ENCODE results near the gene MRPL10. TPM values are rescaled to one million over a fixed set of nuclear protein-coding genes. Genes with fewer than 3 reads are reported as not detected.

The MRPL10 gene
- total and polyA plus RNA-seq, 10 of the 15 experiments (the other 5 are each of a cell fraction or from before 2014, with no cell fraction given), result 18.9 to 61.9 (median 47.3) TPM

DNA sequence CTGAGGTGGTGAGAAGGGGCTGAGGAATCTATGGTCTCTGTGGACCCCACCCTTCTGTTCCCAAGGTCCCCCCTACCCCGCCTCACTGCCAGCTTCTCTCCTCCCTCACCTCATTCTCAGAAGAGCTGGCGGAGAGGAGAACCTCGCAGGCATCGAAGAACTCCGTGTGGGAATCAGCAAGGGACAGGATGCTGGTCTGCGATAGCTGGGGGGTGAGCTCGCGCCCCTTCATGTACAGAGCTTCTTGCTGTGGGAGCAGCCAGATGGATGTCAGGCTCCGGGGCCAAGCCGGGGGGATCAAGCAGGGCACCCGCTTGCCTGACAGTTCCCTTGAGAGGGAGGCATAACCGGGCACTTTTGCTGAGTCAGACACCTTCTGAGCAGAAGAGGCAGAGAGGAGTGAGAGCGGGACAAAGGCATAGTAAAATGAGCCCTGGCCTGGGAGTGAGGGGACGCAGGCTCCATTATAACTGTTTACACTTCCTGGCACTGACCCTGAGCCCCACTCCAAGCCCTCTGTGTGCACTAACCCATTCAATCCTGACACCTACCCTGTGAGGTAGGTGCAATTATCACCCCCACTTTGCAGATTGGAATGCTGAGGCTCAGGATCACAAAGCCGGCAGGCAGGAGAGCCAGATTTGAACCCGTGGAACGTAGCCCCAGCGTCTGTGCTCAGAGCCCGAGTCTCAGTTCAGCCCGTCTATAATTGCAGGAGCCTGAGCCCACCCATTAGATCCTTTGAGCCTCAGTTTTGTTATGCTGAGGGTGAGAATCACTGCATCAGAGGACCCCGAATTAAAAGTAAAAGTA is 16.0 kb downstream of the MRPL10 start:
- DNase-seq (ENCODE audit: low read depth, low spot score), result no peak
- POLR2A ChIA-PET, result no interaction called here
- TF ChIP-seq PML (IDR thresholded peaks at IDR 0.05; ENCODE audit: low read length) (no peak), IKZF1 (conservative IDR thresholded peaks at IDR 0.05) (no peak), GABPA (IDR thresholded peaks at IDR 0.05; ENCODE audit: low read depth) (no peak), TAF1 (IDR thresholded peaks at IDR 0.05; ENCODE audit: borderline replicate concordance, low read depth, low read length) (no peak), GATAD2B (conservative IDR thresholded peaks at IDR 0.05; ENCODE audit: low read depth) (no peak), EP300 (IDR thresholded peaks at IDR 0.05; ENCODE audit: borderline replicate concordance in 1 of 2, control insufficient read depth in 1 of 2, low read depth in 2 of 2, low read length in 2 of 2) (no peak), BHLHE40 (IDR thresholded peaks at IDR 0.05; ENCODE audit: borderline replicate concordance in 1 of 2, low read depth in 2 of 2, low read length in 1 of 2) (no peak)
- TF ChIP-seq, protein P1, sequence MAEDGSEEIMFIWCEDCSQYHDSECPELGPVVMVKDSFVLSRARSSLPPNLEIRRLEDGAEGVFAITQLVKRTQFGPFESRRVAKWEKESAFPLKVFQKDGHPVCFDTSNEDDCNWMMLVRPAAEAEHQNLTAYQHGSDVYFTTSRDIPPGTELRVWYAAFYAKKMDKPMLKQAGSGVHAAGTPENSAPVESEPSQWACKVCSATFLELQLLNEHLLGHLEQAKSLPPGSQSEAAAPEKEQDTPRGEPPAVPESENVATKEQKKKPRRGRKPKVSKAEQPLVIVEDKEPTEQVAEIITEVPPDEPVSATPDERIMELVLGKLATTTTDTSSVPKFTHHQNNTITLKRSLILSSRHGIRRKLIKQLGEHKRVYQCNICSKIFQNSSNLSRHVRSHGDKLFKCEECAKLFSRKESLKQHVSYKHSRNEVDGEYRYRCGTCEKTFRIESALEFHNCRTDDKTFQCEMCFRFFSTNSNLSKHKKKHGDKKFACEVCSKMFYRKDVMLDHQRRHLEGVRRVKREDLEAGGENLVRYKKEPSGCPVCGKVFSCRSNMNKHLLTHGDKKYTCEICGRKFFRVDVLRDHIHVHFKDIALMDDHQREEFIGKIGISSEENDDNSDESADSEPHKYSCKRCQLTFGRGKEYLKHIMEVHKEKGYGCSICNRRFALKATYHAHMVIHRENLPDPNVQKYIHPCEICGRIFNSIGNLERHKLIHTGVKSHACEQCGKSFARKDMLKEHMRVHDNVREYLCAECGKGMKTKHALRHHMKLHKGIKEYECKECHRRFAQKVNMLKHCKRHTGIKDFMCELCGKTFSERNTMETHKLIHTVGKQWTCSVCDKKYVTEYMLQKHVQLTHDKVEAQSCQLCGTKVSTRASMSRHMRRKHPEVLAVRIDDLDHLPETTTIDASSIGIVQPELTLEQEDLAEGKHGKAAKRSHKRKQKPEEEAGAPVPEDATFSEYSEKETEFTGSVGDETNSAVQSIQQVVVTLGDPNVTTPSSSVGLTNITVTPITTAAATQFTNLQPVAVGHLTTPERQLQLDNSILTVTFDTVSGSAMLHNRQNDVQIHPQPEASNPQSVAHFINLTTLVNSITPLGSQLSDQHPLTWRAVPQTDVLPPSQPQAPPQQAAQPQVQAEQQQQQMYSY (CRISPR knock-in tag; IDR thresholded peaks at IDR 0.05), result no peak
- TF ChIP-seq, protein P2, sequence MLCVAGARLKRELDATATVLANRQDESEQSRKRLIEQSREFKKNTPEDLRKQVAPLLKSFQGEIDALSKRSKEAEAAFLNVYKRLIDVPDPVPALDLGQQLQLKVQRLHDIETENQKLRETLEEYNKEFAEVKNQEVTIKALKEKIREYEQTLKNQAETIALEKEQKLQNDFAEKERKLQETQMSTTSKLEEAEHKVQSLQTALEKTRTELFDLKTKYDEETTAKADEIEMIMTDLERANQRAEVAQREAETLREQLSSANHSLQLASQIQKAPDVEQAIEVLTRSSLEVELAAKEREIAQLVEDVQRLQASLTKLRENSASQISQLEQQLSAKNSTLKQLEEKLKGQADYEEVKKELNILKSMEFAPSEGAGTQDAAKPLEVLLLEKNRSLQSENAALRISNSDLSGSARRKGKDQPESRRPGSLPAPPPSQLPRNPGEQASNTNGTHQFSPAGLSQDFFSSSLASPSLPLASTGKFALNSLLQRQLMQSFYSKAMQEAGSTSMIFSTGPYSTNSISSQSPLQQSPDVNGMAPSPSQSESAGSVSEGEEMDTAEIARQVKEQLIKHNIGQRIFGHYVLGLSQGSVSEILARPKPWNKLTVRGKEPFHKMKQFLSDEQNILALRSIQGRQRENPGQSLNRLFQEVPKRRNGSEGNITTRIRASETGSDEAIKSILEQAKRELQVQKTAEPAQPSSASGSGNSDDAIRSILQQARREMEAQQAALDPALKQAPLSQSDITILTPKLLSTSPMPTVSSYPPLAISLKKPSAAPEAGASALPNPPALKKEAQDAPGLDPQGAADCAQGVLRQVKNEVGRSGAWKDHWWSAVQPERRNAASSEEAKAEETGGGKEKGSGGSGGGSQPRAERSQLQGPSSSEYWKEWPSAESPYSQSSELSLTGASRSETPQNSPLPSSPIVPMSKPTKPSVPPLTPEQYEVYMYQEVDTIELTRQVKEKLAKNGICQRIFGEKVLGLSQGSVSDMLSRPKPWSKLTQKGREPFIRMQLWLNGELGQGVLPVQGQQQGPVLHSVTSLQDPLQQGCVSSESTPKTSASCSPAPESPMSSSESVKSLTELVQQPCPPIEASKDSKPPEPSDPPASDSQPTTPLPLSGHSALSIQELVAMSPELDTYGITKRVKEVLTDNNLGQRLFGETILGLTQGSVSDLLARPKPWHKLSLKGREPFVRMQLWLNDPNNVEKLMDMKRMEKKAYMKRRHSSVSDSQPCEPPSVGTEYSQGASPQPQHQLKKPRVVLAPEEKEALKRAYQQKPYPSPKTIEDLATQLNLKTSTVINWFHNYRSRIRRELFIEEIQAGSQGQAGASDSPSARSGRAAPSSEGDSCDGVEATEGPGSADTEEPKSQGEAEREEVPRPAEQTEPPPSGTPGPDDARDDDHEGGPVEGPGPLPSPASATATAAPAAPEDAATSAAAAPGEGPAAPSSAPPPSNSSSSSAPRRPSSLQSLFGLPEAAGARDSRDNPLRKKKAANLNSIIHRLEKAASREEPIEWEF (IDR thresholded peaks at IDR 0.05; ENCODE audit: insufficient replicate concordance, low read depth, low read length), result no peak

More for the DNA sequence above, 16.0 kb downstream of the MRPL10 start:
- Histone ChIP-seq H3K9ac (ENCODE audit: control insufficient read depth, insufficient read depth, low read length) (no peak overlapping the region), H2AFZ (ENCODE audit: control insufficient read depth, low read depth, low read length) (no peak overlapping the region), H3K36me3 (ENCODE audit: control insufficient read depth in 2 of 2, insufficient read depth in 2 of 2, low read length in 1 of 2) (peaks cover 3 to 11% of the 10 kb centered on the region in 2 experiments; a peak in 3 of 4 replicates), H3K4me1 (ENCODE audit: control insufficient read depth, insufficient read depth, low read length) (no peaks in the 10 kb centered on the region), H3K27me3 (replicated peaks in 1 of 2; ENCODE audit: control insufficient read depth in 2 of 2, insufficient read depth in 2 of 2, low read length in 1 of 2) (no peaks in the 10 kb centered on the region), H3K9me3 (replicated peaks; ENCODE audit: control insufficient read depth, insufficient read depth, low read length) (no peaks in the 10 kb centered on the region), H4K20me1 (ENCODE audit: control insufficient read depth, insufficient read depth) (no peaks in the 10 kb centered on the region), H3K79me2 (ENCODE audit: control insufficient read depth, insufficient read depth, low read length) (no peaks in the 10 kb centered on the region), H3K27ac (ENCODE audit: control insufficient read depth, insufficient read depth) (no peak overlapping the region), H3K4me3 (no peak overlapping the region), H3K4me2 (ENCODE audit: control insufficient read depth, insufficient read depth) (no peak overlapping the region)
- ATAC-seq, result no peak
- intact Hi-C loops (cut with micrococcal nuclease; ENCODE audit: unreplicated experiment), result no loop called here
- CTCF ChIA-PET, result interaction anchor here (0.8 kb wide), 1 partner anchor 14 kb away, joined by 6 read pairs; no protein-coding TSS in a partner anchor
- no TSS peak for BruUV-seq (replicated peaks)
- 85% methylated on average over 21 of the region's 21 CpGs for WGBS (ENCODE audit: insufficient coverage, insufficient replicate concordance, low lambda C conversion rate, missing lambda C conversion rate)
- in situ Hi-C loops (cut with MboI), result no loop called here
- FAIRE-seq, result no peak
- SMC1A ChIA-PET (ENCODE audit: uncharacterized antibody, unreplicated experiment), result no interaction called here
- RAD21 ChIA-PET (ENCODE audit: unreplicated experiment), result no interaction called here
